Activated CD8-positive, alpha-beta memory T cell treated with anti-CD3 and anti-CD28 coated beads, Interleukin-2, amount 10 ng/mL, durations not matched to agents 7 days and 5 days (primary cell): ENCODE data around the gene GDAP2. TPM values are rescaled to one million over a fixed set of nuclear protein-coding genes. Genes with fewer than 3 reads are reported as not detected.

Source experiments
- ATAC-seq: fragments of 150-1000 bp; cut with Tn5 transposase; one replicate; pipeline ENCODE4 v1.10.0; 2021; ENCODE audit warnings: moderate library complexity
- CTCF ChIA-PET: fragments of 350-600 bp; sonication (Branson Sonifier 250); formaldehyde crosslinking; loops from one replicate; lab custom pipeline; 2021; ENCODE audit warnings: antibody characterized with exemption; lab: Charles Lee
- DNase-seq: peaks from one replicate; pipeline ENCODE4 v3.0.0-alpha.2; 2020
- H3K27ac Mint-ChIP-seq: one replicate; pipeline ENCODE4 v1.8.0; 2021; ENCODE audit warnings: mild to moderate bottlenecking, mixed read lengths
- H3K27me3 Mint-ChIP-seq: one replicate; pipeline ENCODE4 v1.8.0; 2021; ENCODE audit warnings: mixed read lengths
- H3K36me3 Mint-ChIP-seq: one replicate; pipeline ENCODE4 v1.8.0; 2021; ENCODE audit warnings: mild to moderate bottlenecking, mixed read lengths
- H3K4me1 Mint-ChIP-seq: one replicate; pipeline ENCODE4 v1.8.0; 2021; ENCODE audit warnings: mixed read lengths
- H3K4me3 Mint-ChIP-seq: one replicate; pipeline ENCODE4 v1.8.0; 2021; ENCODE audit warnings: mild to moderate bottlenecking, moderate library complexity, mixed read lengths
- H3K9me3 Mint-ChIP-seq: one replicate; pipeline ENCODE4 v1.8.0; 2022; ENCODE audit warnings: low read depth, mixed read lengths
- total RNA-seq, 2 experiments: library from RNA; stranded (reverse); gene quantifications; one replicate each; pipeline ENCODE4 v1.2.3, GENCODE V29; 2021

Gene GDAP2
- total RNA-seq, 2 experiments from 2014 or later: 21.9 to 22.5 TPM

- no peak for DNase-seq
- Mint-ChIP-seq H3K4me1 (peaks cover 4% of the 10 kb centered on the region), H3K27me3 (no peaks in the 10 kb centered on the region), H3K36me3 (peaks cover 4% of the 10 kb centered on the region), H3K4me3 (no peak overlapping the region), H3K27ac (no peak overlapping the region), H3K9me3 (no peaks in the 10 kb centered on the region)
- CTCF ChIA-PET: interaction anchor here (1.6 to 2.4 kb wide), 3 partner anchors 13 to 366 kb away, joined by 3 to 16 read pairs (median 13); partner anchors contain the start of genes GDAP2 and WDR3
- ATAC-seq: no peak
Observed at GRCh38 chr1:117894078-117894477, 35.3 kb downstream of the GDAP2 start.

GRCh38 chr1:117892512-117892911 lies 36.9 kb downstream of the GDAP2 start:
- Mint-ChIP-seq H3K4me3 (no peak overlapping the region), H3K27ac (no peak overlapping the region), H3K27me3 (no peaks in the 10 kb centered on the region), H3K36me3 (peaks cover 4% of the 10 kb centered on the region), H3K9me3 (no peaks in the 10 kb centered on the region), H3K4me1 (peaks cover 4% of the 10 kb centered on the region)
- no peak for ATAC-seq
- DNase-seq: no peak
- CTCF ChIA-PET: no interaction called here

GRCh38 chr1:117890452-117890851 lies 39.0 kb downstream of the GDAP2 start:
- CTCF ChIA-PET: no interaction called here
- Mint-ChIP-seq H3K4me3 (no peak overlapping the region), H3K36me3 (peaks cover 5% of the 10 kb centered on the region), H3K9me3 (no peaks in the 10 kb centered on the region), H3K4me1 (peaks cover 8% of the 10 kb centered on the region), H3K27ac (no peak overlapping the region), H3K27me3 (no peaks in the 10 kb centered on the region)
- ATAC-seq (no peak), DNase-seq (no peak)

GRCh38 chr1:117886101-117886795 lies 43.2 kb downstream of the GDAP2 start:
- peaks cover 4% of the 10 kb centered on the region for H3K36me3 Mint-ChIP-seq
- H3K4me3 Mint-ChIP-seq: no peak overlapping the region
- DNase-seq (no peak), ATAC-seq (no peak)
- no peaks in the 10 kb centered on the region for H3K27me3 Mint-ChIP-seq
- no peak overlapping the region for H3K27ac Mint-ChIP-seq
- no peaks in the 10 kb centered on the region for H3K9me3 Mint-ChIP-seq
- CTCF ChIA-PET: interaction anchor here (1.0 kb wide), 1 partner anchor 10 kb away, joined by 3 read pairs; no protein-coding TSS in a partner anchor
- H3K4me1 Mint-ChIP-seq: peaks cover 6% of the 10 kb centered on the region

GRCh38 chr1:117883616-117884015 lies 45.8 kb downstream of the GDAP2 start:
- DNase-seq (no peak), ATAC-seq (no peak)
- Mint-ChIP-seq H3K4me1 (peaks cover 6% of the 10 kb centered on the region), H3K4me3 (no peak overlapping the region), H3K9me3 (no peaks in the 10 kb centered on the region), H3K27ac (no peak overlapping the region), H3K27me3 (no peaks in the 10 kb centered on the region), H3K36me3 (peaks cover 6% of the 10 kb centered on the region)
- CTCF ChIA-PET: no interaction called here

GRCh38 chr1:117879284-117879683 lies 50.1 kb downstream of the GDAP2 start:
- CTCF ChIA-PET: no interaction called here
- H3K27me3 Mint-ChIP-seq: no peaks in the 10 kb centered on the region
- no peaks in the 10 kb centered on the region for H3K4me1 Mint-ChIP-seq
- no peak overlapping the region for H3K4me3 Mint-ChIP-seq
- no peak overlapping the region for H3K27ac Mint-ChIP-seq
- H3K36me3 Mint-ChIP-seq: peaks cover 38% of the 10 kb centered on the region
- ATAC-seq (no peak), DNase-seq (no peak)
- H3K9me3 Mint-ChIP-seq: no peaks in the 10 kb centered on the region

GRCh38 chr1:117877823-117878222 lies 51.6 kb downstream of the GDAP2 start:
- no peaks in the 10 kb centered on the region for H3K27me3 Mint-ChIP-seq
- CTCF ChIA-PET: no interaction called here
- H3K27ac Mint-ChIP-seq: no peak overlapping the region
- no peaks in the 10 kb centered on the region for H3K4me1 Mint-ChIP-seq
- ATAC-seq (no peak), DNase-seq (no peak)
- no peak overlapping the region for H3K4me3 Mint-ChIP-seq
- H3K9me3 Mint-ChIP-seq: peaks cover 4% of the 10 kb centered on the region
- H3K36me3 Mint-ChIP-seq: peaks cover 50% of the 10 kb centered on the region

GRCh38 chr1:117871013-117871412 lies 58.4 kb downstream of the GDAP2 start:
- H3K36me3 Mint-ChIP-seq: peaks cover 77% of the 10 kb centered on the region
- H3K4me1 Mint-ChIP-seq: no peaks in the 10 kb centered on the region
- no peaks in the 10 kb centered on the region for H3K27me3 Mint-ChIP-seq
- no peak for DNase-seq
- no peak overlapping the region for H3K27ac Mint-ChIP-seq
- CTCF ChIA-PET: no interaction called here
- peaks cover 12% of the 10 kb centered on the region for H3K9me3 Mint-ChIP-seq
- no peak overlapping the region for H3K4me3 Mint-ChIP-seq
- ATAC-seq: no peak

- Mint-ChIP-seq H3K27ac (no peak overlapping the region), H3K36me3 (peaks cover 14% of the 10 kb centered on the region), H3K4me3 (no peak overlapping the region), H3K9me3 (no peaks in the 10 kb centered on the region), H3K27me3 (no peaks in the 10 kb centered on the region), H3K4me1 (no peaks in the 10 kb centered on the region)
- CTCF ChIA-PET: no interaction called here
- ATAC-seq (no peak), DNase-seq (no peak)
Observed at GRCh38 chr1:117861694-117862093, 67.7 kb downstream of the GDAP2 start.

- no peak for DNase-seq
- Mint-ChIP-seq H3K36me3 (peaks cover 10% of the 10 kb centered on the region), H3K4me3 (no peak overlapping the region), H3K27ac (no peak overlapping the region), H3K27me3 (no peaks in the 10 kb centered on the region), H3K4me1 (no peaks in the 10 kb centered on the region), H3K9me3 (no peaks in the 10 kb centered on the region)
- CTCF ChIA-PET: interaction anchor here (1.1 kb wide), 1 partner anchor 18 kb away, joined by 3 read pairs; no protein-coding TSS in a partner anchor
- ATAC-seq: no peak
Observed at GRCh38 chr1:117860896-117861610, 68.4 kb downstream of the GDAP2 start.

- Mint-ChIP-seq H3K27me3 (no peaks in the 10 kb centered on the region), H3K4me3 (no peak overlapping the region), H3K27ac (no peak overlapping the region), H3K4me1 (no peaks in the 10 kb centered on the region), H3K9me3 (no peaks in the 10 kb centered on the region), H3K36me3 (peaks cover 3% of the 10 kb centered on the region)
- CTCF ChIA-PET: interaction anchor here (1.1 kb wide), 1 partner anchor 17 kb away, joined by 3 read pairs; no protein-coding TSS in a partner anchor
- ATAC-seq: no peak
- no peak for DNase-seq
Observed at GRCh38 chr1:117859901-117860300, 69.5 kb downstream of the GDAP2 start.

GRCh38 chr1:117857418-117857817 lies 72.0 kb downstream of the GDAP2 start:
- no peaks in the 10 kb centered on the region for H3K4me1 Mint-ChIP-seq

GRCh38 chr1:117852853-117853553 lies 76.4 kb downstream of the GDAP2 start:
- Mint-ChIP-seq H3K27me3 (no peaks in the 10 kb centered on the region), H3K4me1 (no peaks in the 10 kb centered on the region), H3K36me3 (peaks cover 2% of the 10 kb centered on the region), H3K27ac (no peak overlapping the region), H3K4me3 (no peak overlapping the region), H3K9me3 (no peaks in the 10 kb centered on the region)
- DNase-seq (no peak), ATAC-seq (no peak)
- CTCF ChIA-PET: interaction anchor here (0.9 to 1.0 kb wide), 2 partner anchors 12 to 17 kb away, joined by 3 to 4 read pairs; no protein-coding TSS in a partner anchor

More at GRCh38 chr1:117857418-117857817, 72.0 kb downstream of the GDAP2 start:
- CTCF ChIA-PET: no interaction called here
- ATAC-seq (no peak), DNase-seq (no peak)
- no peaks in the 10 kb centered on the region for H3K9me3 Mint-ChIP-seq
- no peak overlapping the region for H3K27ac Mint-ChIP-seq
- H3K36me3 Mint-ChIP-seq: peaks cover 2% of the 10 kb centered on the region
- H3K27me3 Mint-ChIP-seq: no peaks in the 10 kb centered on the region
- H3K4me3 Mint-ChIP-seq: no peak overlapping the region
